CD4-positive, alpha-beta T cell treated with Interferon alpha-2 for 1 hour (primary cell): ENCODE results near the gene POC1A.

Experiments used
- DNase-seq, 2 donors: peaks; one replicate each; pipeline ENCODE4 v3.0.0-alpha.2; 2020 to 2022

The POC1A gene

GRCh38 chr3:52063026-52063723 is 91.0 kb downstream of the POC1A start:
- no peak for DNase-seq

- peak in 1 of 2 donors; percentile 75 for DNase-seq
These were observed 91.7 kb downstream of the POC1A start for GRCh38 chr3:52062505-52062904.

GRCh38 chr3:52061121-52061910 is 92.9 kb downstream of the POC1A start:
- no peak for DNase-seq

GRCh38 chr3:52059781-52060180 is 94.4 kb downstream of the POC1A start:
- no peak for DNase-seq

- DNase-seq: no peak
These were observed 96.3 kb downstream of the POC1A start for GRCh38 chr3:52057812-52058495.

GRCh38 chr3:52056968-52057811 is 97.0 kb downstream of the POC1A start:
- peak; percentile 99 to 100 for DNase-seq

GRCh38 chr3:52056521-52056967 is 97.7 kb downstream of the POC1A start, which contains the start of gene DUSP7:
Gene DUSP7, minus strand, starts transcription at chr3:52056571. Its CDS starts 205 bp downstream, at chr3:52056366.
- DNase-seq: peak; percentile 61 to 77

- peak; percentile 30 to 45 for DNase-seq
These were observed 98.5 kb downstream of the POC1A start for GRCh38 chr3:52055537-52056351.

- peak in 1 of 2 donors; percentile 27 for DNase-seq
These were observed 99.3 kb downstream of the POC1A start for GRCh38 chr3:52054661-52055511.

- peak in 1 of 2 donors; percentile 40 for DNase-seq
These were observed 100.6 kb downstream of the POC1A start for GRCh38 chr3:52053307-52054304.

GRCh38 chr3:52052831-52053306 is 101.4 kb downstream of the POC1A start:
- DNase-seq: peak; percentile 48 to 62

GRCh38 chr3:52051444-52051843 is 102.8 kb downstream of the POC1A start:
- no peak for DNase-seq

GRCh38 chr3:52050571-52050970 is 103.7 kb downstream of the POC1A start:
- DNase-seq: no peak

GRCh38 chr3:52049503-52049902 is 104.7 kb downstream of the POC1A start:
- DNase-seq: no peak

GRCh38 chr3:52047295-52047960 is 106.8 kb downstream of the POC1A start:
- no peak for DNase-seq

GRCh38 chr3:52046902-52047239 is 107.4 kb downstream of the POC1A start:
- no peak for DNase-seq

- no peak for DNase-seq
These were observed 107.9 kb downstream of the POC1A start for GRCh38 chr3:52046186-52046901.
